Vagina (tissue), 2 donors: ENCODE measurements around the gene SLC16A1.

ENCODE experiments used
- CTCF ChIP-seq, 3 experiments: fragments of 450-650 bp in 2 of 3; fragments of 200-600 bp in 1 of 3; sonication (generic) in 1 of 3; IDR thresholded peaks; one replicate each; pipeline ENCODE4 v1.5.1; 2017 to 2019; ENCODE audit warnings: antibody characterized with exemption in 3 of 3, mild to moderate bottlenecking in 2 of 3, moderate library complexity in 2 of 3
- POLR2A ChIP-seq, 2 donors: fragments of 450-650 bp; IDR thresholded peaks; one replicate each; pipeline ENCODE4 v1.6.1; 2017; ENCODE audit warnings: antibody characterized with exemption in 2 of 2, mild to moderate bottlenecking in 2 of 2, moderate library complexity in 2 of 2
- POLR2AphosphoS5 ChIP-seq, 2 donors: sonication (generic); formaldehyde crosslinking; IDR thresholded peaks; one replicate each; pipeline ENCODE4 v1.9.0; 2017; ENCODE audit warnings: antibody characterized with exemption in 2 of 2, mild to moderate bottlenecking in 2 of 2, low read depth in 1 of 2; ENCODE audit not compliant: insufficient read depth in 1 of 2

DNA sequence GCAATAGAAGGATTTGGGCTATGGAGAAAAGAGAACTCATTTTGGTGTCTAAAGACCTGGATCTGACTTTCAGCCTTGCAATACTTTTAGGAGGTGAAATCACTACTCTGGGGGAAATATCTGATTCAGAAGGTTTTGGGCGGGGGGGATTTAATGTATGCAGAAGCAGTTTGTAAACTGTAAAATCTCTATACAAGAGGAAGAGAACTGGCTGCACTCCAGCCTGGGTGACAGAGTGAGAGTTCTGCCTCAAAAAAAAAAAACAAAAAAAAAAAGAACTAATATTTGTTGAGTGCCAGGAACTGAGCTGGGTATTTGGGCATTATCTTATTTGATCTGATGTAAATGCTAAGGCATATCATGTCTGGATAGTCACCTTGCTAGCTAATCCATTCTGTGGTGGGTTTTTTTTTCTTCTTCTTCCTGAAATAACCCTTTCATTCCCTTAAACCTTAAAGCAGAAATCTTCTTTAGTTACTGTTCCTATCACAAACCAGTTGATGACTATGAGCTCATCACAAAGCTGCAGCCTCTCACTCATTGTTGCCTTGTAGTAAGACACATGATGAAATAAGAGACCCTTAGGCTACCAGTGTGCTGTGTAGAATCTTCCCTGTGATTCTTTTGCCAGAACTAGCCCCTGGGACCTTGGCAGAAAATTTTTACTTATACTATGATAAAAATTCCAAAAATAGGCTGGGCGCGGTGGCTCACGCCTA lies 35.6 kb upstream of the SLC16A1 start:
- TF ChIP-seq CTCF (IDR thresholded peaks at IDR 0.05) (no peak), POLR2A (IDR thresholded peaks at IDR 0.05) (no peak), POLR2AphosphoS5 (IDR thresholded peaks at IDR 0.05; ENCODE audit: insufficient read depth in 1 of 2, low read depth in 1 of 2) (no peak)
